ENCODE results near the gene SMIM36. TPM values are rescaled to one million over a fixed set of nuclear protein-coding genes. Genes with fewer than 3 reads are reported as not detected.
"Not testable (repeated sequence)": the region's sequence is repeated elsewhere in the genome, so short reads cannot be mapped to it uniquely, and the experiment has no call there.

Gene SMIM36
- not detected for polyA plus RNA-seq

- no peak within 1 kb of the TSS for H3K27ac ChIP-seq (ENCODE audit: low read depth, low read length)
- 86 to 94% (median 94%) methylated on average over 18 of the region's 18 CpGs for WGBS, 3 donors
Measured at GRCh38 chr17:55510986-55511721, at the start of gene SMIM36. Gene SMIM36 (minus strand): TSS chr17:55511452.

- 77 to 85% (median 84%) methylated on average over 8 of the region's 8 CpGs for WGBS, 3 donors
Measured at GRCh38 chr17:55555772-55556171, 44.5 kb upstream of the SMIM36 start.

GRCh38 chr17:55549140-55549539 is 37.9 kb upstream of the SMIM36 start:
- H3K27ac ChIP-seq (ENCODE audit: low read depth, low read length) = no peak overlapping the region
- WGBS, 3 donors = 44 to 63% (median 57%) methylated on average over 2 of the region's 2 CpGs

More at GRCh38 chr17:55555772-55556171, 44.5 kb upstream of the SMIM36 start:
- no peak overlapping the region for H3K27ac ChIP-seq (ENCODE audit: low read depth, low read length)

GRCh38 chr17:55546991-55547664 is 35.9 kb upstream of the SMIM36 start:
- H3K27ac ChIP-seq (ENCODE audit: low read depth, low read length) = no peak overlapping the region
- WGBS, 3 donors = 85 to 92% (median 85%) methylated on average over 1 of the region's 1 CpG

GRCh38 chr17:55546481-55546880 is 35.2 kb upstream of the SMIM36 start:
- 92 to 98% (median 97%) methylated on average over 2 of the region's 2 CpGs for WGBS, 3 donors
- no peak overlapping the region for H3K27ac ChIP-seq (ENCODE audit: low read depth, low read length)

- H3K27ac ChIP-seq (ENCODE audit: low read depth, low read length) = no peak overlapping the region
- 80 to 90% (median 87%) methylated on average over 6 of the region's 6 CpGs for WGBS, 3 donors
Measured at GRCh38 chr17:55545806-55546205, 34.6 kb upstream of the SMIM36 start.

- no peak overlapping the region for H3K27ac ChIP-seq (ENCODE audit: low read depth, low read length)
Measured at GRCh38 chr17:55543709-55544108, 32.5 kb upstream of the SMIM36 start.

GRCh38 chr17:55540414-55541091 is 29.3 kb upstream of the SMIM36 start:
- no peak overlapping the region for H3K27ac ChIP-seq (ENCODE audit: low read depth, low read length)
- 22 to 41% (median 35%) methylated on average over 4 of the region's 4 CpGs for WGBS, 3 donors

- H3K27ac ChIP-seq (ENCODE audit: low read depth, low read length) = no peak overlapping the region
- 72 to 79% (median 78%) methylated on average over 1 of the region's 1 CpG for WGBS, 3 donors
Measured at GRCh38 chr17:55536205-55536604, 25.0 kb upstream of the SMIM36 start.

- H3K27ac ChIP-seq (ENCODE audit: low read depth, low read length) = no peak overlapping the region
Measured at GRCh38 chr17:55533608-55534007, 22.4 kb upstream of the SMIM36 start.

- 48 to 89% (median 72%) methylated on average over 1 of the region's 1 CpG for WGBS, 3 donors
- H3K27ac ChIP-seq (ENCODE audit: low read depth, low read length) = no peak overlapping the region
Measured at GRCh38 chr17:55532670-55533069, 21.4 kb upstream of the SMIM36 start.

GRCh38 chr17:55531053-55531728 is 19.9 kb upstream of the SMIM36 start:
- H3K27ac ChIP-seq (ENCODE audit: low read depth, low read length) = no peak overlapping the region
- whole genome bisulfite sequencing, 3 donors = 58 to 93% (median 81%) methylated on average over 5 of the region's 5 CpGs

GRCh38 chr17:55530064-55530463 is 18.8 kb upstream of the SMIM36 start:
- no peak overlapping the region for H3K27ac ChIP-seq (ENCODE audit: low read depth, low read length)
- WGBS, 3 donors = 70 to 92% (median 89%) methylated on average over 3 of the region's 3 CpGs

- WGBS, 3 donors = 61 to 75% (median 65%) methylated on average over 5 of the region's 5 CpGs
- H3K27ac ChIP-seq (ENCODE audit: low read depth, low read length) = no peak overlapping the region
Measured at GRCh38 chr17:55527540-55528118, 16.4 kb upstream of the SMIM36 start.

- no peak overlapping the region for H3K27ac ChIP-seq (ENCODE audit: low read depth, low read length)
- WGBS, 3 donors = 61 to 68% (median 63%) methylated on average over 4 of the region's 4 CpGs
Measured at GRCh38 chr17:55524440-55525220, 13.4 kb upstream of the SMIM36 start.

GRCh38 chr17:55523032-55523431 is 11.8 kb upstream of the SMIM36 start:
- WGBS, 3 donors = 94 to 97% (median 94%) methylated on average over 4 of the region's 4 CpGs
- not testable (repeated sequence) for H3K27ac ChIP-seq (ENCODE audit: low read depth, low read length)

- no peak overlapping the region for H3K27ac ChIP-seq (ENCODE audit: low read depth, low read length)
Measured at GRCh38 chr17:55521186-55521585, 9.9 kb upstream of the SMIM36 start.

- no peak overlapping the region for H3K27ac ChIP-seq (ENCODE audit: low read depth, low read length)
- WGBS, 3 donors = 64 to 88% (median 86%) methylated on average over 5 of the region's 5 CpGs
Measured at GRCh38 chr17:55520402-55520801, 9.2 kb upstream of the SMIM36 start.
